Stimulated activated CD8-positive, alpha-beta memory T cell treated with anti-CD3 and anti-CD28 coated beads, Interleukin-12 subunit alpha, Interleukin-12 subunit beta, amount 100 ng/mL, for 24 hours (primary cell): ENCODE measurements around the gene JARID2.

ENCODE experiments used
- DNase-seq: peaks from one replicate; pipeline ENCODE4 v3.0.0-alpha.2; 2020; ENCODE audit errors: extremely low read depth

JARID2 gene

GRCh38 chr6:15331629-15332251, 85.9 kb downstream of the JARID2 start:
- no peak for DNase-seq

GRCh38 chr6:15332446-15332845, 86.6 kb downstream of the JARID2 start:
- no peak for DNase-seq

GRCh38 chr6:15335385-15335784, 89.5 kb downstream of the JARID2 start:
- no peak for DNase-seq

- DNase-seq, result no peak
These were observed 90.0 kb downstream of the JARID2 start for GRCh38 chr6:15335916-15336315.

- DNase-seq, result no peak
These were observed 91.2 kb downstream of the JARID2 start for GRCh38 chr6:15336900-15337560.

- DNase-seq, result no peak
These were observed 91.7 kb downstream of the JARID2 start for GRCh38 chr6:15337582-15337981.

- no peak for DNase-seq
These were observed 92.6 kb downstream of the JARID2 start for GRCh38 chr6:15338476-15338875.

- DNase-seq, result no peak
These were observed 93.2 kb downstream of the JARID2 start for GRCh38 chr6:15339081-15339480.

- DNase-seq, result no peak
These were observed 94.3 kb downstream of the JARID2 start for GRCh38 chr6:15340105-15340601.

- DNase-seq, result no peak
These were observed 94.9 kb downstream of the JARID2 start for GRCh38 chr6:15340775-15341174.

GRCh38 chr6:15341311-15342001, 95.6 kb downstream of the JARID2 start:
- DNase-seq, result no peak

GRCh38 chr6:15342114-15342513, 96.2 kb downstream of the JARID2 start:
- no peak for DNase-seq

- DNase-seq, result no peak
These were observed 97.8 kb downstream of the JARID2 start for GRCh38 chr6:15343490-15344191.

GRCh38 chr6:15344192-15344519, 98.3 kb downstream of the JARID2 start:
- DNase-seq, result no peak

- DNase-seq, result no peak
These were observed 99.0 kb downstream of the JARID2 start for GRCh38 chr6:15344831-15345230.

- DNase-seq, result no peak
These were observed 100.4 kb downstream of the JARID2 start for GRCh38 chr6:15346315-15346714.

GRCh38 chr6:15348528-15348927, 102.7 kb downstream of the JARID2 start:
- DNase-seq, result no peak

GRCh38 chr6:15349379-15349778, 103.5 kb downstream of the JARID2 start:
- no peak for DNase-seq

GRCh38 chr6:15350386-15351083, 104.7 kb downstream of the JARID2 start:
- DNase-seq, result no peak

- no peak for DNase-seq
These were observed 105.8 kb downstream of the JARID2 start for GRCh38 chr6:15351631-15352030.

GRCh38 chr6:15352220-15352619, 106.4 kb downstream of the JARID2 start:
- no peak for DNase-seq

GRCh38 chr6:15352845-15353244, 107.0 kb downstream of the JARID2 start:
- DNase-seq, result no peak
